Measurements from ENCODE around the gene VPS13D.

DNA sequence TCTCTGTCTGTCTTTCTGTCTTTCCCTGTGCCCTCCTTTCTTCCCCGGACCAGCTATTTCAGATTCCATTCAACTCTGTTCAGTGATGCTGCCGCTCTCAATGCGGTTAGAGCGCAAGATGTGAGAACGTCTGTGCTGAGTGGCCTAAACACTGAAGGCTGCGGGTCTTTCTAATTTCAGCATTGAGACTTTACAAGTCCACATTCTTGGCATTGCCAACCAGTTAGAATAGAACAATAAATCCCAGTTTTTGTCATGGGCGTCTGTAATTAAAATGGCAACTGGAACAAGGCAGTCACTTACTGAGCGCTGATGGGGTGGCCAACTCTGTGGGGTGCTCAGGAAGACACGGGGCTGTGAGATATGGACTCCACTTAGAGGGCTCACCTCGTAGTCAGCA lies 275.4 kb downstream of the VPS13D start:
- TF ChIP-seq, protein P1, sequence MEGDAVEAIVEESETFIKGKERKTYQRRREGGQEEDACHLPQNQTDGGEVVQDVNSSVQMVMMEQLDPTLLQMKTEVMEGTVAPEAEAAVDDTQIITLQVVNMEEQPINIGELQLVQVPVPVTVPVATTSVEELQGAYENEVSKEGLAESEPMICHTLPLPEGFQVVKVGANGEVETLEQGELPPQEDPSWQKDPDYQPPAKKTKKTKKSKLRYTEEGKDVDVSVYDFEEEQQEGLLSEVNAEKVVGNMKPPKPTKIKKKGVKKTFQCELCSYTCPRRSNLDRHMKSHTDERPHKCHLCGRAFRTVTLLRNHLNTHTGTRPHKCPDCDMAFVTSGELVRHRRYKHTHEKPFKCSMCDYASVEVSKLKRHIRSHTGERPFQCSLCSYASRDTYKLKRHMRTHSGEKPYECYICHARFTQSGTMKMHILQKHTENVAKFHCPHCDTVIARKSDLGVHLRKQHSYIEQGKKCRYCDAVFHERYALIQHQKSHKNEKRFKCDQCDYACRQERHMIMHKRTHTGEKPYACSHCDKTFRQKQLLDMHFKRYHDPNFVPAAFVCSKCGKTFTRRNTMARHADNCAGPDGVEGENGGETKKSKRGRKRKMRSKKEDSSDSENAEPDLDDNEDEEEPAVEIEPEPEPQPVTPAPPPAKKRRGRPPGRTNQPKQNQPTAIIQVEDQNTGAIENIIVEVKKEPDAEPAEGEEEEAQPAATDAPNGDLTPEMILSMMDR (IDR thresholded peaks at IDR 0.05), result no peak
- no peak for TF ChIP-seq POLR2A (IDR thresholded peaks at IDR 0.05)
- no peak for TF ChIP-seq POLR2AphosphoS5 (IDR thresholded peaks at IDR 0.05; ENCODE audit: insufficient read depth in 1 of 2, low read depth in 1 of 2)

Measured in vagina (tissue), 2 donors.